Measurements from ENCODE around the gene TANGO6.

The TANGO6 gene

DNA sequence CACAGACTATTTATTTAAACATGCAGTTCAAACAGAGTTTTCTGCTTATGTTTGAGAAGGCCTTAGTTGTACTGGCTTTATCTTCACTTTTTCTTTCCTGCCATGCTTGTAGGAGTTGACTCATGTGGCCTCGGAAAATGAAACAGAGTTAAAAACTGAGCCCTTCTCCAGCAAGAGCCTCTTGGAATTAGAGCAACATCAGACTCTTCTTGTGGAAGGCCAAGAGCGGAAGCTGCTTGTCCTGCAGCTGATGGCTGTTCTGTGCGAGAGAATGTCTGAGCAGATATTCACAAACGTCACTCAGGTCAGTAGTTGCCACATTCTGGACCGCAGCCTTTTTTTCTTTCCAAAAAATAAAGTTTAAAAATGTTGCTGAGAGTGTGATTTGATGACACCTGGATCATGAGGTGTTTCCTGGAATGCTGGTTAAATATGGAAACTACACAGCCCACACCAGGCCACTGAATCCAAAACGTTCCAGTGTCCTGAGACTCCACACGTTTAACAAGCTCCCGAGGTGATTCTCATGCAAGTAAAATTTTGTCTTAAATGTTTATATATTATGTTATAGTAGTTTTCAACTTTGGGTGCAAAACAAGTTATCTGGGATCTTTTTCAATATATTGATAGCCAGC, 65.9 kb downstream of the TANGO6 start:
- no peak for DNase-seq (ENCODE audit: low read depth in 2 of 2)

- no peak for DNase-seq (ENCODE audit: low read depth in 2 of 2)
Measured at GRCh38 chr16:68910051-68910450, 66.7 kb downstream of the TANGO6 start.

DNA sequence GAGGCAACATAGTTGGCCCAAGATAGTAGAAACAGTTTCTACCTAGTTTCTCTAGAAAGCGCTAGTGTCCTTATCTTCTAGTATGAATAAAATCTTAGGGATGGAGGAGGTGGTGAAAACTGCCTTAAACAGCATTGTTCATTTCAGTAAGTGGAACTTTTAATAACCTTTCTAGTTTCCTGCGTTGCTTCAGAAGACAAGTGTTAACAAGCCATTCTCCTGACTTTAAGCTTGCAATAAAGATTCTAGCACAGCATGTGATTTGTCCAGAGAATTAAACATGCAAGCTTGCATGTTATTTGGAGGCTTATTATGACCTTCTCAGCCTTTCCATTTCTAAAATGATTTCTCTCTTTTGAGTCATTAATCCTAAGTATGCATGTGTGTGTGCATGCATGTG, 72.3 kb downstream of the TANGO6 start:
- no peak for DNase-seq (ENCODE audit: low read depth in 2 of 2)

DNA sequence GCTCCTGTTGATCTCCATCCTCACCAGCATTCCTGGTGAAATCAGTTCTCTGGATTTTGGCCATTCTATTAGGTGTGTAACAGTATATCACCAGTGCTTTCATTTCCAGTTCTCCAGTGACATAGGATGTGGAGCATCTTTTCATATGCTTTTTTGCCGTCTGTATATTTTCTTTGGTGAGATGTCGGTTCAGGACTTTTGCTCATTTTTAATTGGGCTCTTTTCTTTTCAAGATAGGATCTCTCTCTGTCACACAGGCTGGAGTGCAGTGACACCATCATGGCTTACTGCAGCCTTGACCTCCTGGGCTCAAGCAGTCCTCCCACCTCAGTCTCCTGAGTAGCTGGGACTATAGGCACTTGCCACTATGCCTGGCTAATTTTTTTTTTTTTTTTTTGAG, 74.2 kb downstream of the TANGO6 start:
- DNase-seq (ENCODE audit: low read depth in 2 of 2): no peak

DNA sequence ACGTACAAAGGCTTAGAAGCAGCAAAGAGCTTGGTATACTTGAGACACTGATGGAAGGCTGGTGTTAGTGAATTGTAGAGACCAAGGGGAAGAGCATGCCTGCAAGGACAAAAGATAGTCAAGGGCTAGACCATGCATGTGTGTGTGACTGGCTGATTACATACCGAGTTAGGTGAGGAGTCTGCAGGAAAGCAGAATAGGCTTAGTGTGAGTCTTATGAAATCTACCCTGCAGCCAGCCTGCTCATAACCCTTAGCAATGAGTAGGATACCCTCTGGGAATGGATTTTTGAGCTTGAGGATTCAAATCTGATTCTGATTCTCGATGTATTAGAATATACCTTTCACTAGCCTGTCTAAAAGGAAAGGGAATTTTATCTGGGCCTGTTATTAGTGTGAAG, 77.0 kb downstream of the TANGO6 start:
- no peak for DNase-seq (ENCODE audit: low read depth in 2 of 2)

DNA sequence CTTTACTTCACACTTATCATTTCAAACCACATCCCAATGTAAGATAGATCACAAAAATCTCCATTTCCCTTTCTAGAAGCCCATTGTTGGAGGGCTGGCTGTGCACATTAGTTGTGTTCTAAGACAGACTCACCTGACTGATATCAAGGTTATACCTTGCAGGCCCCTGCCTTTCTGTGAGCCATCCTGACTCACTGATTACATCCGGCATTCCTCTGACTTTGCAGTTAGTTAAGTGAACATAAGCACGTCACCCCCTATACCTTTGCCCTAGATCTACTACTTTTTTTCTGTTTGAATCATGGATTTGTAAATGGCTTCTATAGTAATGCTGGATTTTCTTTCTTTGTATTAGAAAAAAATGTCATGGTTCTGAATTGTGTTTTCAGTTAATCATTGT, 78.3 kb downstream of the TANGO6 start:
- no peak for DNase-seq (ENCODE audit: low read depth in 2 of 2)

- no peak for DNase-seq (ENCODE audit: low read depth in 2 of 2)
Measured at GRCh38 chr16:68923116-68923515, 79.8 kb downstream of the TANGO6 start.

DNA sequence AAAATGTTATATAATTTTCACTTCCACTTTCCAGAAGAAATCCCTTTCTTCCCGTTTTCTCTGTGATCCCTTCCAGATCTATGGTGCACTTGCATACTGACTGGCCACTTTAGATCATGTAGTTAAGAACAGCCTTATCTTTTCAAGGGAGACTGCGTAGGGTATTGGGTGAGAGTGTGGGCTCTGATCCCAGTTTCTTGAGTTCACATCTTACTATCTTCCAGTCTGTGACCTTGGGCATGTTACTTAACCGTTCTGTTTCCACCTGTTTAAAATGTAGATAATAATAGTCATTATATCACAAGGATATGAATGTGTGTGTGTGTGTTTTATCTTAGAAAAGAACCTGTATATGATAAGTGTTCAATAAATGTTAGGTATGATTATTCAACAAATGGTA, 83.7 kb downstream of the TANGO6 start:
- DNase-seq (ENCODE audit: low read depth in 2 of 2): no peak

DNA sequence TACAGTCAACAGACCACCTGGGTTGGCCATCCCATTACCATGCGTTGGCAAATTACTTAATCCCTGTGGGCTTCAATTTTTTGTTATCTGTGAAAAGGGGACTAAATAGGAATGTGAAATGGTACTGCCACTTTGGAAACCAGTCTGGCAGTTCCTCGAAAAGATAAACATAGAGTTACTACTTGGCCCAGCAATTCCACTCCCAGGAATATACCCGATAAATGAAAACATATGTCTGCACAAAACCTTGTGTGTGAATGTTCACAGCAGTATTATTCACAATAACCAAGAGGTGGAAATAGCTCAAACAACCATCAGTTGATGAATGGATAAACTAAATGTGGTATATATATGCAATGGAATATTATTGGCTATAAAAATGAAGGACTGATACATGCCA, 87.9 kb downstream of the TANGO6 start:
- DNase-seq (ENCODE audit: low read depth in 2 of 2): no peak

GRCh38 chr16:68934402-68934801, 91.1 kb downstream of the TANGO6 start:
- DNase-seq (ENCODE audit: low read depth in 2 of 2): no peak

DNA sequence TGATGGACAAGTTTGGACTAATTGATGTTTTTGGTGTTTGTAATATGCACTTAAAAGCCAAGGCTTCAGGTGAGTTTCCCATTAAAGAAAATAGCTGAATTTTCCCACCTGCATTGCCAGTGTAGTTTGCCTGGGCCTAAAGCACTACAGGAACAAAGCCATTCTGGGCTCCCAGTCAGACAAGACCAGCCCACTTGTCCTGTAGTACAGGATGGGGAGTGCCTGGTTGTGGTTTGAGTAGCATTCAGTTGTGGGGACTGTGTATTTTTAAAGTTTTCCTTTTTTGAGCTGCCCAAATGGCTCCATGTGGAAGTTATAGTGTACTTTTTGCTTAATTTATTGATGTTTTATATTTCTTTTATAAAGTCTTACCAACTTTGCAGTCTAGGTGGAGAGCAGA, 91.7 kb downstream of the TANGO6 start:
- DNase-seq (ENCODE audit: low read depth in 2 of 2): no peak

DNA sequence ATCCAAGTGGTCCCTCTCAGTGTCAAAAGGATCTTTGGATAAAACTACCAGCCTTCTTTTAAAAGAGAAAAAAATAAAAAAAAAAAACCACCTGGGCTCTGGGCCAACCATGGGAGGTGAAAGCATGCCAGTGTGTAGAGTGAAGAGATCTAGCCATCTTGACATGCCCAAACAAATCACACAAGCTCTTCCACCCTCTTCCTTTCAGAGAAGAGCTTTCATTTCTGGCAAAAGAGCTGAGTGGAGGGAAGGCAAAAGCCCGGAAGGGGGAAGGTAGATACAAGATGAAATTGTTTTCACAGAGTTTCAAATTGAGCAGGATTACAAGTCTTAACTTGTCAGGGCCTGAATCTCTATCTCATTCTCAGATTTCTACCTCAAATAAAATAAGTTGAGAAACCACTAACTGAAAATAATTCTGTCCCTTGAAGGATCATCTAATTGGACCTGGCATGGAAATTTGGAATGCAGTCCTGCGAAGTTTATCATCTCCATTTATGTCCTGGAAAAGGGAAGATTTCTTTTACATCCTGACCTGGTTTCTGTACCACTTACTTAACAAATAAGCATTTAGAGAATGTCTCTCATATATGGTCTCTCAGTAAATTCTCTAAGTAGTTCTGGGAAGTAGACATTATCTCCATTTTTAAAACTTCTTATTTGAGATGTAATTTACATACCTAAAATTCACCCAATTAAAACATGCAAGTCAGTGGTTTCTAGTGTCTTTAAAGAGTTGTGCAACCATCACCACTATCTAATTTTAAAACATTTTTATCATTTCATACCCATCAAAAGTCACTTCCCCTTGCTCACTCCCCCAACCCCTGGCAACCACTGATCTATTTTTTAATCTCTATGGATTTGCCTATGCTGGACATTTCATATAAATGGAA, 93.7 kb downstream of the TANGO6 start:
- DNase-seq (ENCODE audit: low read depth in 2 of 2): no peak

DNA sequence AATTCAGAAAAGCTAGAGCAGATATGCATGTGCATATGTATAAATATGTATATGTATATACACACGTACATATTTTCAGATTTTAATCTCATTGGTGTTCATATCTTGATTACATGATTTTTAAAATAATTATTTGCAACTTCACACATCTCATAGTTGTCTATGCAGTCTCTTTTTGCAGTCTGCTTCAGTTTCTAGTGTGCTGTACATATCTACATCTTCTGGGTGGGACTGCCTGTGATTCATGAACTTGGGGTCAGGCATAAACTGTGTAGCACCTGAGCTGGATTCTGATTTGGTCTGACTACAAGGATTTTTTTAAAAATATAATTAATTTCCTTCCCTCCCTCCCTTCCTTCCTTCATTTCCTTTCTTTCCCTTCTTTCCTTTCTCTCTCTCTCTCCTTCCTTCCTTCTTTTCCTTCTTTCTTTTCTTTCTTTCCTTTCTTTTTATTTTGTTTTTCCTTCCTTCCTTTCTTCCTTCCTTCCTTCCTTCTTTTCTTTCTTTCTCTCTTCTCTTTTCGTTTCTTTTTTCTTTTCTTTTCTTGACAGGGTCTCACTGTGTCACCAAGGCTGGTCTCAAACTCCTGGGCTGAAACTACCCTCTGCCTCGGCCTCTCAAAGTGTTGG, 96.5 kb downstream of the TANGO6 start:
- no peak for DNase-seq (ENCODE audit: low read depth in 2 of 2)

DNA sequence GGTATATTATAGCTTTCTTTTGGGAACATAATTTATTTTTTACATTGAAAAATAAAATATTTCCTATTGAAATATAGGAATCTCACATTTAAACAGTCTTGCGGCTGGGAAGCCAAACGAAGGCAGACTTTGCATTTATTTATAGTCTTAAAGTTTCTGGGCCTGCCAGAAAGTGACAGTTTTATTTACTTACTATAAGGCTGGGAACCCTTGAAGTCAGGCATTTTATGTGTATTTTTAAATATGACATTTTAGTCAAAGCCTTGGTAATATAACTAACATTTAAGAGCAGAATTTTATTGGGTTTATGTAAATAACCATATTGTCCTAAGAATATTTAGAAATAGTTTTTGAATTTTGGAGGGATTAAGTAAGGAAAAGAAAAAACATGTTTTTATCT, 97.5 kb downstream of the TANGO6 start:
- DNase-seq (ENCODE audit: low read depth in 2 of 2): no peak

- no peak for DNase-seq (ENCODE audit: low read depth in 2 of 2)
Measured at GRCh38 chr16:68943961-68944360, 100.6 kb downstream of the TANGO6 start.

DNA sequence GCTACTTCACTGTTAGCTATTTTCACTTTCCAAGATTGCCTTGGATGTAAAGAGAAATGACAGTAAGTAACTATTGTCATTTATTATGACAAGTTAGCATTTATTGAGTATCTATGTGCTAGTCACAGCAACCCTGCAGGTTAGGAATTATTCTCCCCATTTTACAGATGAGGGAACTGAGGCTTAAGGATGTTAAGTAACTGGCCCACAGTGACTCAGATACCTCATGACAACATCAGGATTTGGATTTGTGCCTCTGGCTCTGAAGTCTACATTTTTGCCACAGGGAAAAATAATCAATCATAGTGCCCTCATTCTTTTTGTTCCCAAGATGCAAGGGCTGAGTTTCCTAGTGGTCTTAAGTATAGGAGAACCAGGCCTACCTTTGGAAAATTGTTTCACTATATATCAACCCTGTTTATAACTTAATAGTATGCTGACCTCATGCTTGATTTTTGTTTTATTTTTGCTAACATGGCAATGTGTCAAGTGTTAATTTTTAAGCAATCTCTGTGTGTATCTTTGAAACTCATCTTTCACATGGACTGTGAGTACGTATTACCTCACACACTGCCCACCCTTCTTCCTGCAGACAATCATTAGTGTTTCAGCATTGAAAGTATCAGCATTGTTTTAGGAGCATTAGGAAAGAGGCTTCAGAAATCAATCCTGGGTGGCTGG, 105.0 kb downstream of the TANGO6 start:
- DNase-seq (ENCODE audit: low read depth in 2 of 2): no peak

GRCh38 chr16:68951991-68952877, 108.9 kb downstream of the TANGO6 start:
- no peak for DNase-seq (ENCODE audit: low read depth in 2 of 2)

- DNase-seq (ENCODE audit: low read depth in 2 of 2): no peak
Measured at GRCh38 chr16:68954911-68955635, 111.7 kb downstream of the TANGO6 start.

DNA sequence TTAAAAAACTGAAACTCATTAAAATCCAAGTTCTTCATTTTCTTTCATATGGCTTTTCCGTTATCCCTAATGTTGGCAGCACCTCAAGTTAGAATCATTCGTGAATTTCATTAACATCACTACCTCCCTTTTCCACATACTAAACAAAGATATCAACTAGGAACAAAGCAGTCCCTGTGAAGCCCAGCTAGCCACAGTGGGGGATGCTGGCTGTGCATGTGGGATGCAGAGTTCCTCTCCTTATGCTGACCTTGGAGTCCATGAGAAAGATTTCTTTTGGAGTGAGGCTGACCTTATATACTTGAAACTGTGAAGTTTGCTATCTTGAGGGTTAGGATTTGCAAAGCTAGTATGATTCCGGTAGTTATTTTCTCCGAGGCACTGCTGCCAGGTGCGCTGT, 117.6 kb downstream of the TANGO6 start:
- DNase-seq (ENCODE audit: low read depth in 2 of 2): no peak

GRCh38 chr16:68961778-68962402, 118.6 kb downstream of the TANGO6 start:
- DNase-seq (ENCODE audit: low read depth in 2 of 2): no peak
